DMS53 treated with DMSO at 0.1 percent for 48 hours (cell line): Measurements from ENCODE around the gene ACOT12.
"Not testable (repeated sequence)": the region's sequence is repeated elsewhere in the genome, so short reads cannot be mapped to it uniquely, and the experiment has no call there.

Source experiments
- DNase-seq: peaks from one replicate; lab custom pipeline; 2025; ENCODE audit not compliant: unreplicated experiment; lab: John Stamatoyannopoulos, UW

ACOT12 gene

GRCh38 chr5:81393783-81394718 is at the start of gene ACOT12:
TSS of gene ACOT12 (minus strand) at chr5:81394134. CDS start at chr5:81394114, 20 bp downstream.
- no peak for DNase-seq

DNA sequence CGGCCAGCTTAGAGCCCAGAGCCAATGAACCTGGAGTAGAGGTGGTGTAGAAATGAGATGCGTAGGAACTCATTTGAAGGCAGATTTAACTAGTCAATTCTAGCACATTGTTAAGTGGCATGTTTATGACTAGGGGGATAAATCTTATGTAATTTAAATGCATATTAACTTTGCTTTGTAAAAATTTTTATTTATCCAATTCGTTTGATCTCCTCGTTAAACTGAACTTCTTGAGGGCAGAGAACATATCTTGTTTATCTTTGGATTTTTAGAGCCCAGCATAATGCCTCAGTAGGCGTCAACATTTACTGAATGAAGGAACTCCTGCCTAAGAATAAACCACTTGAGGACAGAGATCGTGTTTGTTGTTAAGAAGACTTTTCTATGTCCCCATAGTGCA is 41.1 kb upstream of the ACOT12 start:
- DNase-seq = no peak

DNA sequence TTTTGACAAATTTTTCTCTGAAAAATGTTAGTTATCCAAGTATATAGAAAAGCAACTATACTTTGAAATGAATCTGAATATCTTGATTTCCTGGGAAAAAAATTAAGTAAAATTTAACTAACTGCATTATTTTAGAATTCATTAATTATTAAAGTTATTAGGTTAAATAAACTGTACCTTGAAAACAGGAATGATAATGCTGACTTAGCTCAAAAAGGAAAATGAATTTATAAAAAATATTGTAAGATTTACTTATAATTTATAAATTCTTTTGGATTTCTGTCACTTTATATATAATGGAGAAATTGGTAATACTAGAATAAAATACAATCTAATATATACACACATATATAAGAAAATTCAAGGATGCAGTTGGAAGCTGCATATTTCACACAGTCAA is 36.1 kb upstream of the ACOT12 start:
- DNase-seq = no peak

GRCh38 chr5:81429363-81429762 is 35.4 kb upstream of the ACOT12 start:
- DNase-seq = no peak

GRCh38 chr5:81428861-81429260 is 34.9 kb upstream of the ACOT12 start:
- DNase-seq = no peak

DNA sequence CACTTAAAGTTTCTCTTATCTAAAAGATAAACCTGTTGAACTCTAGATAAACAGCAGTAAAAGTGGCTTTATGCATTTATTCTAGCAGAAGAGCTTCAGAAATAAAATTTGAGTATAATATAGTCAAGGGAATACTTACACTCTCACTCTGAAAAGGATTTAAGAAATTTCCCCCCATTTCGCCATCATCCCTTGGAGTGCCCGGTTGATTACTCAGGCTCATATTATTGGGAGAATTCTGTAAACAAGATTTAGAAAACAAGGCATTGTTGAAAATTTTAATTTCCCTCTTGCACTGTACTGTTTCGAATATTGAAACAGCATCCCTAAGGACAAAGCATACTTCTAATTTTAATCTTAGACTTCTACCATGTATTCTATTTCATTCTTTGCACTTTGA is 34.5 kb upstream of the ACOT12 start:
- no peak for DNase-seq

GRCh38 chr5:81427566-81427965 is 33.6 kb upstream of the ACOT12 start:
- no peak for DNase-seq

DNA sequence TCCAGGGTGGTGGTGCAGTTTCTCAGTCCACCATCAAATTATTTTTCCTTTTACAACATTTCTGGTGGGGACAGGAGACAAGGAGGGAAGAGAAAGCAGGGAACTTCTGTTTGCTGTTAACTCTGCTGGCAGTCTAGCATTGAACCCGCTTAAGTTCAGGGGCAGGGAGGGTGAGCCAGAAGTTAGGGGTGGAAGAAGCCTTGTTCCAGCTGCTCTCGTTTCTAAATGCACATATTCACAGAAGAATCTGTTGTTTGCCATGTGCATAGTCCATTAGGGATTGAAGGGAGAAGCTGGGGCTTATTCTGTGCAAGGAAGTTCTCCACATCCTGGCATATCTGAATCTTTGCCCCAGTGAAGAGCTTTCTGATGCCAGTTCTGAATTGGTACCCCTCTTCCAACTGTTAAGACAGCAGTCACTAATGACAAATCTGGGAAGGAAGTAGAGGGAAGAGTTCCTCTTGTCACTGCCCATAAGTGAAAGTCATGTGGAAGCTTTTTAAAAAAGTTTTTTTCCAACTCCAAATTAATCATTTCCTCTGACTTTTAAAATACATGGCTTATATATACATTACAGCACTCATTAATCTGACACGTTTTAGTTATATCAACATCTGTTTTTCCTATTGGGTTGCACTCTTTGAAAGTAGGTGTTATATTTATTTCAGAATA is 32.6 kb upstream of the ACOT12 start:
- DNase-seq = no peak

DNA sequence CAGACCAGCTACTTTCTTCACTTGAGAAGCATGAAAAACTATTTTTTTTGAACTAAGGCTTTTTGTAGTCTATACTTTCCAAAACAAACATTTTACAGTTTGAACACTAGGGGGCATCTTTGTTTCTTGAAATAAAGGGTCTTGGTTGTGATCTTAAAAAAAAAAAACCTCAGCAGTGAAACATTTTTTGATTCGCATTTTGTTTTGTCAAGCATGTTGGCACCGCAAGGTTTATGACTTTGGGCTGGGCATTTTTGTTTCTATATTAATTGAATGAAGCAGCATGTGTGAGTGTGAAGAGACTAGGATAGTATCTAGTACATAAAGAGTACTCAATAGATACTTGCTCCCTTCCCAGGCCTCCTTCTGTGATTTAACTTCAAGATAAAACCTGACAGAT is 31.6 kb upstream of the ACOT12 start:
- DNase-seq = peak; percentile 56

GRCh38 chr5:81424728-81425127 is 30.8 kb upstream of the ACOT12 start:
- no peak for DNase-seq

- DNase-seq = no peak
Observed at GRCh38 chr5:81422671-81423070, 28.7 kb upstream of the ACOT12 start.

DNA sequence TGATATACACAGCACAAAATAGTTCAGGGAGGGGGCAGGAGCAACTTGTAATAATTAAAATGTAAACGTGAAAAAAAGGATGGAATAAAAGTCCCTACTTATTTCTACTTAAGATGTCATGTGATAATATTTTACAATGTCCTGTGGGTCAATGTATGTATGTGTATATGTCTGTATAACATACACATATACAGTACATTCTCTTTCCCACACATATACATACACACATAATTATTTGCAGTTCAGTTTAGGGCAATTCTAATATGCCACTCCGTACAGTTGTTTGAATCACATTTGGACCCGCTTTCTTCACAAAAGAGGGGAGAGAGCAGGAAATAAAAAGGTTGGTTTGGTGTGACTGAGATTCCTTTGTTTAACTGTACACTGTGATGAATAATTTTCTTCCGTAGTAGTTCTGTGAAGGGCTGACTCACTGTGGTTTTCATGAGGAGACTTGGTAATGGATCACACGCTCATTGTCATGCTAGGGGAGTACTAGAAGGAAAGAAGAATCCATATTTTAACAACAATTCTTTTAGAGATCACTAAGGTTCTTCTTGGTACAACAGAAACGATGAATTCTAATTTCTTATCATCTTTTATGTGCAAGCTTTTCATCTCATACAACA is 26.2 kb upstream of the ACOT12 start:
- no peak for DNase-seq

DNA sequence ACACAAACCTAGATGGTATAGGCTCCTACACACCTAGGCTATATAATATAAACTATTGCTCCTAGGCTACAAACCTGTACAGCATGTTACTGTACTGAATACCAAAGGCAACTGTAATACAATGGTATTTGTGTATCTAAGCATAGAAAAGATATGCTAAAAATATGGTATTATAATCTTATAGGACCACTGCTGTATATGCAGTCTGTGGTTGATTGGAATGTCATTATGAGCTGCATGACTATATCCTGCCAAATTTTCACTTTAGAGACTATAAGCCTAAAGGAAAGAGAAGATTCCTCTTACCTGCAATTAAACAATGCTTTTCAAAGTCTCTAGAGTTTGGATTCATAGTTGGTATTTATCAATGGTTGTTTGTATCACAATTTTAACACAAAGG is 24.7 kb upstream of the ACOT12 start:
- no peak for DNase-seq

DNA sequence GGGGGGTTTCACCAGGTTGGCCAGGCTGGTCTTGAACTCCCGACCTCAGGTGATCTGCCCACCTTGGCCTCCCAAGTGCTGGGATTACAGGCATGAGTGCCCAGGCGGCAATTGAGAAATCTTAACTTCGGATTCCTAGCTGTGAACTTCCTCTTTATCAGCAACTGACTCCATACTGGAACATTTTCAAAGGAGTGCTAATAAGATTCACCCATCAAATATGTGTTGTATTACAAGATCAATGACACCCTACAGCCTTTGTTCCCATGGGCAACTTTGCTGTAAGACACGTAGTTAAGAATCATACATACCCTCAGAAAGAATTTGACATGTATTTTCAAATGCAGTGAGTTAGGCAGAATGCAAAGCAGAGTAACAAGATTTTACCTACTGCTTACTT is 23.1 kb upstream of the ACOT12 start:
- no peak for DNase-seq

GRCh38 chr5:81409896-81410295 is 16.0 kb upstream of the ACOT12 start:
- DNase-seq = no peak

- DNase-seq = no peak
Observed at GRCh38 chr5:81409361-81409760, 15.4 kb upstream of the ACOT12 start.

GRCh38 chr5:81408496-81408895 is 14.6 kb upstream of the ACOT12 start:
- no peak for DNase-seq

DNA sequence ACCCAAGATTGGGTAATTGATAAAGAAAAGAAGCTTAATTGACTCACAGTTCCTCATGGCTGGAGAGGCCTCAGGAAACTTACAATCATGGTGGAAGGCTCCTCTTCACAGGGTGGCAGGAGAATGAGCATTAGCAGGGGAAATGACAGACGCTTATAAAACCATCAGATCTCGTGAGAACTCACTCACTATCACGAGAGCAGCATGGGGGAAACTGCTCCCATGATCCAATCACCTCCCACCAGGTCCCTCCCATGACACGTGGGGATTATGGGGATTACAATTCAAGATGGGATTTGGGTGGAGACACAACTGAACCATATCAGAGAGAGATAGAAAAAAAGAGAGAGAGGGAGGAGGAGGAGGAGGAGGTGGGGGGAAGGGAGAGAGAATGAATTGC is 13.9 kb upstream of the ACOT12 start:
- DNase-seq = not testable (repeated sequence)

- no peak for DNase-seq
Observed at GRCh38 chr5:81405126-81405891, 11.4 kb upstream of the ACOT12 start.

- no peak for DNase-seq
Observed at GRCh38 chr5:81402192-81402930, 8.4 kb upstream of the ACOT12 start.
